ENCODE data around the gene SEC22B.
"Not testable (repeated sequence)": the region's sequence is repeated elsewhere in the genome, so short reads cannot be mapped to it uniquely, and the experiment has no call there.

Gene SEC22B

DNA sequence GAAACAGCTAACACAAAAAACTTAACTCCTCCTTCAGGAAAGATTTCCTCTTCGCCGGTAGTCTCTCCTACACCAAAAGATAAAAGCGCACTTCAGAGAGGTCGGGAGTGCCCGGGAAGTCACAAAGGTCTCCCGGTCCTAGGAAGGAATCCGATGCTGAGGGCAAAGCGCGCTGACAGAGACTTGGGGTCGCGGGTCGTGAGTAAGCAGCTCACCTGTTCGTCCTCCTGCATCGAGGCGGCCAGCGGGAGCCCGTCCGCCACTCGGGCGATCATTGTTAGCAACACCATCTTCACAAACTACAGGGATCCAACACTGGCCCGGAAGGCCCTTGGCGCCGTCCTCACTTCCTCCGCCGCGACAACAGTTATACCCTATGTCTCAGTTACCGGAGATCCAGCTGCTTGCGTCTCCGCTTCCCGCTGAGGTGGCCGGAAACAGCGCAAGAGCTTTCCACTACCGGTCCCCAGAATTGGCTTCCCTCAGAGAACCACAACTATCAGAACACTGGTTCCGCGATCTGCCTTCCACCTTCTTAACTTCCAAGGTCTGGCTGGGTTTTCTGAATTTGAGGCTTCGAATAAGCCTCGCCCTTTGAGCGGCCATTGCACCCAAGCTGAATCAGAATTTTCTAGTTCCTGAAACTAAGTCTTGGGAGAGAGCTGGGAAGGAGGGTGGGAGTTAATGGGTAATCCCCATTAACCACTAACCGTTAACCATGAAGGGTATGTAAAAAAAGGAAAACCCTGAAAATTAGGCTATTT, at the start of gene SEC22B:
Gene SEC22B, minus strand, starts transcription at position 429 of the 764 bp plus-strand sequence. Its CDS starts 139 bp downstream, at position 290.
- DNase-seq (ENCODE audit: low read depth): peak; percentile 76

- DNase-seq (ENCODE audit: low read depth): not testable (repeated sequence)
Measured at GRCh38 chr1:120217933-120218332, 41.6 kb upstream of the SEC22B start.

- not testable (repeated sequence) for DNase-seq (ENCODE audit: low read depth)
Measured at GRCh38 chr1:120217175-120217929, 41.0 kb upstream of the SEC22B start.

GRCh38 chr1:120213606-120214005, 37.3 kb upstream of the SEC22B start:
- not testable (repeated sequence) for DNase-seq (ENCODE audit: low read depth)

DNA sequence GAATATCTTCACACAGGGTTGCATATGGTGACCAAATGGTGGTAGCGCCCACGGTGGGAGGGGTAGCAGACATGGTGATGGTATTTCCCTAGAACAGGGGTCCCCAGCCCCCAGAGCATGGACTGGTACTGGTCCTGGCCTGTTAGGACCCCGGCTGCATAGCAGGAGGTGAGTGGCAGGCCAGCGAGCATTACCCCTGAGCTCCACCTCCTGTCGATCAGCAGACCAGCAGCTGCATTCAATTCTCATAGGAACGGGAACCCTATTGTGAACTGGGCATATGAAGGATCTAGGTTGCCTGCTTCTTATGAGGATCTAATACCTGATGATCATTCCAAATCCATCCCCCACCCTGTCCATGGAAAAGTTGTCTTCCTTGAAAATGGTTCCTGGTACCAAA, 34.4 kb upstream of the SEC22B start:
- not testable (repeated sequence) for DNase-seq (ENCODE audit: low read depth)

DNA sequence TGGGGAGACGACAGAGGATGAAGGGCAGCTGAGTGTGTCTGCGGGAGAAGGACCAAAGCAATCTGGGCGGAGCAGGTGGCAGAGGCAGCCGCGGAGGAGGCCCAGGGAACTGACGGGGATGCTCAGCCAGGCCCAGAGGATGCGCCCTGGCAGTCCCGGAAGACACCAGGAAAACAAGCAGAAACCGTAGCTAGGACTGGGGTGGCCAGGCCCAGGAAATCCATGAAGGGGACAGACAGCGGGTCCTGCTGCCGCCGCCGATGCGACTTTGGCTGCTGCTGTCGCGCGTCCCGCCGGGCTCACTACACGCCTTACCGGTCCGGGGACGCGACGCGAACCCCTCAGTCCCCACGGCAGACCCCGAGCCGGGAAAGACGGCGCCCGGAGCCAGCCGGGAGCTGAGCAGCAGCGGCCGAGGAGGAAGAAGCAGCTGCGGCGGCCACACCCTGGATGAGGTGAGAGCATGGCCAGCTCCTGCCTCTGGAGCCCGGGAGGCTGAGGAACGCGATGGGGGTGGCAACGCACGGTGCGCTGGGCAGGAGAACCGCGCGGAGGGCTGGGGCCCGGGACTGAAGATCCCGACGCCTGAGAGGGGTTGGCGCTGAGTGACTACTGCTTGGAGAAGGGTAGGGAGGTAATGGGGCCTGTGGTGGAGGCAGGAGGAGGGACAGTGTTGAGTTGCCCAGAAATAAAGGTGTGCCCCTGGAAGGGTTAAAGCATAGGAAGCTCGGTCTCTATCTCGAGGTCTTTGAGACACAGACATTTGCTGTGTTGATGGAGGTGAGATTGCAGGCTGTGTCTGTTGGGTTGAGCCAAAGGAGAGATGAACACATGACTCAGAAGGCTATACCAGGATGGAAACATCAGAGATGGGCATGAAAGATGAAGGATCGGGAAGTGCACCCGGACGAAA, 20.8 kb upstream of the SEC22B start:
- DNase-seq (ENCODE audit: low read depth): not testable (repeated sequence)

- not testable (repeated sequence) for DNase-seq (ENCODE audit: low read depth)
Measured at GRCh38 chr1:120188626-120189025, 12.3 kb upstream of the SEC22B start.

GRCh38 chr1:120182176-120182707, 5.9 kb upstream of the SEC22B start:
- not testable (repeated sequence) for DNase-seq (ENCODE audit: low read depth)

DNA sequence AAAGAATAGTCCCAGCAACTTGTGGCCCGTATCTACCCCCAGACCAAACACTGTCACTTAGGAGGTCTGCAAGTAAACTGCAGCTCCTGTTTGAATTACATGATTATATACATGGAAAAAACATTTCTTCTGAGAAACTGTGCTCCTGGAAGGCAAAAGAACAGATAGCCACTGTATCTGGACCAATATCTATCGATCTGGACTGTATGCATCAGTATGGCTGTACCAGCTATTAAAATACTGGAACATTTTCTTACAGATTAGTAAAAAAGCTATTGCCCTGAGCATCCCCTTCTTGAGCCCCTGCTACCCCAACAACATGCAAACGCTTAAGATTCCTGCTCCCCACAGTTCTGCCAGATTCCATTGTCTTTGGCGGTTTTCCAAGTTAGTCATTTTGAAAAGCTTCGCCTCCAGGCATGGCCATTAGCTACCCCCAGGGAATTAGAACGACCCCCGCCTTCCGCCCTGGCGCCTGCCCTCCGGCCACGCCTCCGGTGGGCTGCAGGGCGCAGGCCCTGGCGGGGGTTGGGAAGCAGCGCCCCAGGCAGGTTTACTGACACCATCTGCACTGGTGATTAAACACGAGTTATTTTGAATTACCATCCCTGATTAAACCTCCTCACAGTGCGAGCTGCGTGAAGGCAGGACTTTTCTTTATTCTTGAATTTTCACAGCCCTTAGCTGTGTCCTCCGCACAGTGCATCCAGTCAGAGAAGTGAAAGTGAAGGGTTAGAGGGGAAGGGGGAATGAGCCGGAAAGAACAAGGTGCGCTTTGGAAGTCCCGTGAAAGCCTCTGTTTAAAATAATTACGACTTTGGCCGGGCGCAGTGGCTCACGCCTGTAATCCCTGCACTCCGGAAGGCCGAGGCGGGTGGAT, 3.7 kb upstream of the SEC22B start:
- not testable (repeated sequence) for DNase-seq (ENCODE audit: low read depth)

- DNase-seq (ENCODE audit: low read depth): no peak
Measured at GRCh38 chr1:120178799-120179756, 2.8 kb upstream of the SEC22B start.

GRCh38 chr1:120178058-120178457, 1.7 kb upstream of the SEC22B start:
- not testable (repeated sequence) for DNase-seq (ENCODE audit: low read depth)

DNA sequence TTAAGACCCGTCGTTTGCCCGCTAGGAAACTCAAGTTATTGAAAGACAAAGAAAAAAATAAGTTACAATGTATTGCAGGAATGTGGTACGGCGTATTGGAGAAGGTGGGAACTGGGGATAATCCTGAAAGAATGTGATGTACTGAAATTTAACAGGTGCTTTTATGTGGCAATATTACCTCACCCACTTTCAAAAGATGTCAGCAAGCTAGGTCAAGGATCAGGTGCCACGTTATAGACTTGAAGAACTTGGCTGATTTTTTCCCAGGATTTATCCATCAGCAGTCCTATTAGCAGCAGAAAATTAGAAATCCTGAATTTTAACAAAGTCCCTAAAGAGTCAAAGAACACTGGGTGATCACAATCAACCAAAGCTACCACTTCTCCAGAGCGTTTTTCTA, 632 bp downstream of the SEC22B start:
- DNase-seq (ENCODE audit: low read depth): not testable (repeated sequence)

DNA sequence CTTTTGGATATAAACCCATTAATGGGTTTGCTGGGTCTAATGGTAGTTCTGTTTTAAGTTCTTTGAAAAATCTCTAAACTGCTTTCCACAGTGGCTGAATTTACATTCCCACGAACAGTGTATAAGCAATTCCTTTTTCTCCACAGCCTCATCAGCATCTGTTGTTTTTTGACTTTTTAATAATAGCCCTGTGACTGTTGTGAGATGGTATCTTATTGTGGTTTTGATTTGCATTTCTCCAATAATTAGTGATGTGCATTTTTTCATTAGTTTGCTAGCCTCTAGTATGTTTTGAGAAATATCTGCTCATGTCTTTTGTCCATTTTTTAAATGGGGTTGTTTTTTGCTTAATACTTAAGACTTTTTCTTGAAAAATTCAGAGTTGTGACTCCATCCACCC, 11.6 kb downstream of the SEC22B start:
- DNase-seq (ENCODE audit: low read depth): not testable (repeated sequence)

DNA sequence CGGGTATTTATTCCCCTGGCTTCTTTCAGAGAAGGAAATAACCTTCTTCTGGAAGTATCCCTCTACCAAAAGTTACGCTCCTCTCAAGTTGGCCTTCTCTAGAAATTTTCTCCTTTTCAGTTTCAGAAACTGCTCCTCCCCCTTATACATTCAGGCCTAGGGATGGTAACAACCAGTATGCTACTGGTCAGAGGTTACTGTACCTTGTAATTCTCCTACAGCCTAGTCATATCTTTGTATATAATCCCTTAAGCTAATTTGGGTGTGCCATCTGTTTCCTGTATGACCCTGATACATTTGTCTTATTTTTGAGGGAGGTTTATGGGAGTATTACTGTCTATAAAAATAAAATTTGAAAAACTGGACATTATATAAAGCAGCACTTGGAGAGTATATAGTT, 14.3 kb downstream of the SEC22B start:
- not testable (repeated sequence) for DNase-seq (ENCODE audit: low read depth)

GRCh38 chr1:120158495-120158894, 17.8 kb downstream of the SEC22B start:
- not testable (repeated sequence) for DNase-seq (ENCODE audit: low read depth)

- not testable (repeated sequence) for DNase-seq (ENCODE audit: low read depth)
Measured at GRCh38 chr1:120158086-120158485, 18.2 kb downstream of the SEC22B start.

GRCh38 chr1:120150138-120150822, 26.0 kb downstream of the SEC22B start:
- DNase-seq (ENCODE audit: low read depth): not testable (repeated sequence)

GRCh38 chr1:120149420-120150059, 26.8 kb downstream of the SEC22B start:
- not testable (repeated sequence) for DNase-seq (ENCODE audit: low read depth)

Data from activated T-helper 9 cell treated with anti-CD3 and anti-CD28 coated beads, Interleukin-2, amount 50 U/mL, for 16 hours (primary cell).